HCT116 (cell line): Measurements from ENCODE around the gene SAMD14. TPM values are rescaled to one million over a fixed set of nuclear protein-coding genes. Genes with fewer than 3 reads are reported as not detected.

ENCODE experiments used
- ATAC-seq: fragments of 200-7000 bp; cut with Tn5 transposase; 2 replicates; pipeline ENCODE4 v1.9.1; 2020; ENCODE audit warnings: mild to moderate bottlenecking, moderate library complexity
- BruUV-seq: library from RNA; stranded (reverse); fragments of 400-500 nt; replicated peaks from 2 replicates; lab custom pipeline; 2021; lab: Mats Ljungman, UMichigan
- CTCF ChIA-PET: fragments of 300-600 bp; sonication (Branson Sonifier 250); formaldehyde crosslinking; loops from one replicate; lab custom pipeline; 2021; ENCODE audit warnings: antibody characterized with exemption; lab: Charles Lee
- POLR2A ChIA-PET: fragments of 300-600, 350-600 bp; sonication (Branson Sonifier 250); formaldehyde crosslinking; loops from one replicate; lab custom pipeline; 2021; ENCODE audit warnings: antibody characterized with exemption; lab: Charles Lee
- RAD21 ChIA-PET, 2 experiments: fragments of 300-600 bp; sonication (Branson Sonifier 250); formaldehyde crosslinking; loops; one replicate each; lab custom pipeline; 2023; ENCODE audit warnings: low total read pairs in 2 of 2; ENCODE audit not compliant: uncharacterized antibody in 2 of 2, unreplicated experiment in 2 of 2, low non-redundant PET in 1 of 2; lab: Charles Lee
- DNase-seq: peaks from one replicate; pipeline ENCODE4 v3.0.0-alpha.2; 2010; ENCODE audit warnings: low read depth, low spot score
- H2AFZ ChIP-seq: fragments of 200-600 bp; shearing (Covaris generic), sonication (generic); 2 replicates; pipeline ENCODE4 v1.6.1; 2017; ENCODE audit warnings: low read depth, mixed run types, mixed read lengths, antibody characterized with exemption, low read length; ENCODE audit not compliant: poor library complexity, severe bottlenecking
- H3K27ac ChIP-seq: 2 replicates; pipeline ENCODE4 v1.5.1; 2012; ENCODE audit warnings: low read depth, low read length
- H3K27me3 ChIP-seq: fragments of 200-600 bp; sonication (generic); 2 replicates; pipeline ENCODE4 v1.6.1; 2016; ENCODE audit warnings: mixed run types, low read length, mixed read lengths; ENCODE audit not compliant: insufficient read depth
- H3K36me3 ChIP-seq, 2 experiments: fragments of 200-500 bp in 1 of 2; fragments of 200-600 bp in 1 of 2; sonication (Bioruptor generic) in 1 of 2; sonication (generic) in 1 of 2; 2 replicates each; pipeline versions ENCODE4 v1.5.1 to v1.6.1; 2014 to 2016; ENCODE audit warnings: low read length in 2 of 2, inconsistent platforms in 1 of 2, mixed read lengths in 1 of 2, mixed run types in 1 of 2; ENCODE audit not compliant: insufficient read depth in 2 of 2, control insufficient read depth in 1 of 2
- H3K4me1 ChIP-seq, 2 experiments: fragments of 200-600 bp in 1 of 2; sonication (generic) in 1 of 2; 2 replicates each; pipeline versions ENCODE4 v1.5.1 to v1.6.1; 2012 to 2017; ENCODE audit warnings: low read length in 2 of 2, inconsistent platforms in 1 of 2, mild to moderate bottlenecking in 1 of 2, mixed read lengths in 1 of 2, mixed run types in 1 of 2, moderate library complexity in 1 of 2; ENCODE audit not compliant: insufficient read depth in 2 of 2, control insufficient read depth in 1 of 2
- H3K4me2 ChIP-seq: fragments of 200-600 bp; sonication (generic); 2 replicates; pipeline ENCODE4 v1.6.1; 2017; ENCODE audit warnings: mixed run types, low read length, mixed read lengths
- H3K4me3 ChIP-seq, 2 experiments: fragments of 200-600 bp in 1 of 2; sonication (generic) in 1 of 2; replicated peaks in 1 of 2; 2 replicates each; pipeline ENCODE4 v1.5.1; 2011 to 2016; ENCODE audit warnings: low read length in 2 of 2, control low read depth in 1 of 2, low read depth in 1 of 2, mild to moderate bottlenecking in 1 of 2, mixed read lengths in 1 of 2, mixed run types in 1 of 2
- H3K79me2 ChIP-seq: fragments of 200-600 bp; sonication (generic); 2 replicates; pipeline ENCODE4 v1.6.1; 2017; ENCODE audit warnings: mild to moderate bottlenecking, mixed run types, low read length, moderate library complexity, mixed read lengths; ENCODE audit not compliant: insufficient read depth
- H3K9ac ChIP-seq: fragments of 200-600 bp; sonication (generic); 2 replicates; pipeline ENCODE4 v1.6.1; 2016; ENCODE audit warnings: low read length, mixed read lengths
- H3K9me2 ChIP-seq: fragments of 200-600 bp; sonication (generic), shearing (Covaris generic); 2 replicates; pipeline ENCODE4 v1.6.1; 2017; ENCODE audit warnings: mixed run types, mild to moderate bottlenecking, moderate library complexity; ENCODE audit not compliant: insufficient read depth
- H3K9me3 ChIP-seq, 2 experiments: fragments of 200-500 bp in 1 of 2; fragments of 200-600 bp in 1 of 2; sonication (Bioruptor generic) in 1 of 2; sonication (generic) in 1 of 2; 2 replicates each; pipeline ENCODE4 v1.6.1; 2014 to 2017; ENCODE audit warnings: low read length in 2 of 2, mixed read lengths in 2 of 2, inconsistent platforms in 1 of 2, low read depth in 1 of 2, mild to moderate bottlenecking in 1 of 2, mixed run types in 1 of 2, moderate library complexity in 1 of 2; ENCODE audit not compliant: control insufficient read depth in 1 of 2, insufficient read depth in 1 of 2
- H4K20me1 ChIP-seq: fragments of 200-600 bp; sonication (generic), shearing (Covaris generic); 2 replicates; pipeline ENCODE4 v1.6.1; 2017; ENCODE audit warnings: mixed run types, mild to moderate bottlenecking, moderate library complexity; ENCODE audit not compliant: insufficient read depth
- EGR1 ChIP-seq: IDR thresholded peaks from 2 replicates; pipeline ENCODE4 v1.6.1; 2012; ENCODE audit warnings: low read depth
- ELF1 ChIP-seq: IDR thresholded peaks from 2 replicates; pipeline ENCODE4 v1.6.1; 2012; ENCODE audit warnings: low read depth, borderline replicate concordance
- JUND ChIP-seq: IDR thresholded peaks from 2 replicates; pipeline ENCODE4 v1.6.1; 2012
- SRF ChIP-seq: IDR thresholded peaks from 2 replicates; pipeline ENCODE4 v1.6.1; 2012; ENCODE audit warnings: low read depth
- YY1 ChIP-seq: IDR thresholded peaks from 2 replicates; pipeline ENCODE4 v1.6.1; 2011; ENCODE audit warnings: low read length, low read depth, moderate library complexity, mild to moderate bottlenecking; ENCODE audit not compliant: insufficient replicate concordance; ENCODE audit errors: extremely low read depth
- ZFX ChIP-seq: fragments of 450-650 bp; IDR thresholded peaks from 2 replicates; pipeline ENCODE4 v1.6.1; 2017
- ZNF274 ChIP-seq: fragments of 200-500 bp; sonication (Bioruptor generic); IDR thresholded peaks from 2 replicates; pipeline ENCODE4 v1.6.1; 2014; ENCODE audit warnings: mild to moderate bottlenecking, low read depth, low read length, inconsistent platforms
- intact Hi-C: fragments of 100-400 bp; cut with micrococcal nuclease; formaldehyde crosslinking; loops from 2 replicates; pipeline ENCODE4 v1.10.0; 2022
- total RNA-seq: library from RNA; stranded (reverse); gene quantifications from one replicate; pipeline ENCODE4 v1.2.1, GENCODE V29; 2021; ENCODE audit not compliant: unreplicated experiment
- TF ChIP-seq, protein P1 (sequence below): IDR thresholded peaks from 2 replicates; pipeline ENCODE4 v1.6.1; 2011; ENCODE audit warnings: mild to moderate bottlenecking, low read length, moderate library complexity; ENCODE audit not compliant: insufficient replicate concordance; ENCODE audit errors: extremely low read depth
- TF ChIP-seq, protein P2 (sequence below): IDR thresholded peaks from 2 replicates; pipeline ENCODE4 v1.6.1; 2012; ENCODE audit warnings: low read depth

Gene SAMD14
- total RNA-seq, 1 experiment from 2014 or later: 1.5 TPM

DNA sequence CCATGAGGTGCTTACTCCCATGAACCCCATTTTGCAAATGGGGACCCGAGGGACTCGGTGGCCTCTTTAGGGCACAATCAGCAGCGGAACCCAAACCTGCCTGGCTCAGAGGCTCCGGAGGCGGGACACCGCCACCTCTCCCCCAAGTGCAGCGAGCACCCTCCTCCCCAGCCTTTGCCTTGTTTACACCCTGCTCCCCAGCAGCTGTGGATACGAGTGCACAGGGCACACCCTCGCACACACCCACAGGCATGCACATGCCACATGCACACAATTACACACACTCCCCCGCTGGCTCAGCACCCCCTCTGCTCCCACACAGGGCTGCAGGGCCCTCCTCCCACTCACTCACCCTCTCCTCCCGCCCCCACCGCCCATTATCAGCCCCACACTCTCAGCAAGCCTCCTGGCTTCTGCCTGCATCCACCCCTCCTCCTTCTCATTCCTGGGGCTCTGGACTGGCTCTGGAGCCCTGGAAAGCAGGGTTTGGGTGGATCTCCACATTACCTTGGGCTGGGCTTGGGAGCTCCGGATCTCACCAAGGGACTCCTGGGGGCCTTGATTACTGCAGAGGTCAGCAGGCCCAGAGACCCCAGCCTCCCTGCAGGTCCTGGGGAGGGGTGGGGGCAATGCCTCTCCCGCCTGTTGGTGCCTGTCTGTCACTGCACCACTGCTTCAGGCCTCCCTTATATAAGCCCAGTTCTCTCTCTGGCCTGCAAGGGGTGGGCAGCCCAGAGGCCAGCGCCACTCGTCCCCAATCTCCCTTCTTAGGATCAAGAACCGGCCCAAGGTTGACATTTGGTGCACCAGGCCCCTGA, 28.4 kb downstream of the SAMD14 start:
- DNase-seq (no peak), ATAC-seq (peak; percentile 38)
- Histone ChIP-seq H3K9me3 (no peaks in the 10 kb centered on the region), H3K4me2 (peak overlapping the region; percentile 42), H3K27ac (peak overlapping the region; percentile 47; the same call in 1 of the 2 replicates), H4K20me1 (no peaks in the 10 kb centered on the region), H3K9me2 (no peaks in the 10 kb centered on the region), H3K36me3 (peaks cover 0 to 7% of the 10 kb centered on the region in 2 experiments; a peak in 2 of 4 replicates), H3K4me1 (peaks cover 32 to 33% of the 10 kb centered on the region in 2 experiments), H3K79me2 (no peaks in the 10 kb centered on the region), H3K27me3 (no peaks in the 10 kb centered on the region), H3K4me3 (no peak overlapping the region), H3K9ac (peak overlapping the region; percentile 22; the same call in 1 of the 2 replicates), H2AFZ (no peak overlapping the region)
- RAD21 ChIA-PET: no interaction called here
- TF ChIP-seq ELF1 (no peak), ZNF274 (no peak), EGR1 (no peak), YY1 (no peak), SRF (no peak), ZFX (no peak), JUND (no peak)
- TF ChIP-seq, protein P1, sequence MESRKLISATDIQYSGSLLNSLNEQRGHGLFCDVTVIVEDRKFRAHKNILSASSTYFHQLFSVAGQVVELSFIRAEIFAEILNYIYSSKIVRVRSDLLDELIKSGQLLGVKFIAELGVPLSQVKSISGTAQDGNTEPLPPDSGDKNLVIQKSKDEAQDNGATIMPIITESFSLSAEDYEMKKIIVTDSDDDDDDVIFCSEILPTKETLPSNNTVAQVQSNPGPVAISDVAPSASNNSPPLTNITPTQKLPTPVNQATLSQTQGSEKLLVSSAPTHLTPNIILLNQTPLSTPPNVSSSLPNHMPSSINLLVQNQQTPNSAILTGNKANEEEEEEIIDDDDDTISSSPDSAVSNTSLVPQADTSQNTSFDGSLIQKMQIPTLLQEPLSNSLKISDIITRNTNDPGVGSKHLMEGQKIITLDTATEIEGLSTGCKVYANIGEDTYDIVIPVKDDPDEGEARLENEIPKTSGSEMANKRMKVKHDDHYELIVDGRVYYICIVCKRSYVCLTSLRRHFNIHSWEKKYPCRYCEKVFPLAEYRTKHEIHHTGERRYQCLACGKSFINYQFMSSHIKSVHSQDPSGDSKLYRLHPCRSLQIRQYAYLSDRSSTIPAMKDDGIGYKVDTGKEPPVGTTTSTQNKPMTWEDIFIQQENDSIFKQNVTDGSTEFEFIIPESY: no peak
- TF ChIP-seq, protein P2, sequence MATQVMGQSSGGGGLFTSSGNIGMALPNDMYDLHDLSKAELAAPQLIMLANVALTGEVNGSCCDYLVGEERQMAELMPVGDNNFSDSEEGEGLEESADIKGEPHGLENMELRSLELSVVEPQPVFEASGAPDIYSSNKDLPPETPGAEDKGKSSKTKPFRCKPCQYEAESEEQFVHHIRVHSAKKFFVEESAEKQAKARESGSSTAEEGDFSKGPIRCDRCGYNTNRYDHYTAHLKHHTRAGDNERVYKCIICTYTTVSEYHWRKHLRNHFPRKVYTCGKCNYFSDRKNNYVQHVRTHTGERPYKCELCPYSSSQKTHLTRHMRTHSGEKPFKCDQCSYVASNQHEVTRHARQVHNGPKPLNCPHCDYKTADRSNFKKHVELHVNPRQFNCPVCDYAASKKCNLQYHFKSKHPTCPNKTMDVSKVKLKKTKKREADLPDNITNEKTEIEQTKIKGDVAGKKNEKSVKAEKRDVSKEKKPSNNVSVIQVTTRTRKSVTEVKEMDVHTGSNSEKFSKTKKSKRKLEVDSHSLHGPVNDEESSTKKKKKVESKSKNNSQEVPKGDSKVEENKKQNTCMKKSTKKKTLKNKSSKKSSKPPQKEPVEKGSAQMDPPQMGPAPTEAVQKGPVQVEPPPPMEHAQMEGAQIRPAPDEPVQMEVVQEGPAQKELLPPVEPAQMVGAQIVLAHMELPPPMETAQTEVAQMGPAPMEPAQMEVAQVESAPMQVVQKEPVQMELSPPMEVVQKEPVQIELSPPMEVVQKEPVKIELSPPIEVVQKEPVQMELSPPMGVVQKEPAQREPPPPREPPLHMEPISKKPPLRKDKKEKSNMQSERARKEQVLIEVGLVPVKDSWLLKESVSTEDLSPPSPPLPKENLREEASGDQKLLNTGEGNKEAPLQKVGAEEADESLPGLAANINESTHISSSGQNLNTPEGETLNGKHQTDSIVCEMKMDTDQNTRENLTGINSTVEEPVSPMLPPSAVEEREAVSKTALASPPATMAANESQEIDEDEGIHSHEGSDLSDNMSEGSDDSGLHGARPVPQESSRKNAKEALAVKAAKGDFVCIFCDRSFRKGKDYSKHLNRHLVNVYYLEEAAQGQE: no peak
- BruUV-seq: no TSS peak
- CTCF ChIA-PET: interaction anchor here (1.2 to 3.3 kb wide), 2 partner anchors 8 to 77 kb away, joined by 4 to 15 read pairs; no protein-coding TSS in a partner anchor
- POLR2A ChIA-PET: no interaction called here
- intact Hi-C loops: no loop called here
